HG03066 (cell line): ENCODE data around the gene SEZ6.

Source experiments
- ATAC-seq: cut with Tn5 transposase; IDR thresholded peaks from one replicate; pipeline ENCODE4 v1.9.1; 2021; ENCODE audit warnings: low read depth; ENCODE audit not compliant: unreplicated experiment

The SEZ6 gene

GRCh38 chr17:29005936-29006511 lies at the start of gene SEZ6:
SEZ6 (minus strand) TSS chr17:29006033; CDS start chr17:29005869, 164 bp downstream.
- no peak for ATAC-seq

- ATAC-seq = no peak
These were observed 49.0 kb upstream of the SEZ6 start for GRCh38 chr17:29054835-29055234.

- no peak for ATAC-seq
These were observed 45.9 kb upstream of the SEZ6 start for GRCh38 chr17:29051731-29052130.

- no peak for ATAC-seq
These were observed 45.4 kb upstream of the SEZ6 start for GRCh38 chr17:29051194-29051593.

GRCh38 chr17:29050176-29050575 lies 44.3 kb upstream of the SEZ6 start:
- ATAC-seq = no peak

- ATAC-seq = no peak
These were observed 43.8 kb upstream of the SEZ6 start for GRCh38 chr17:29049541-29050145.

- ATAC-seq = no peak
These were observed 42.9 kb upstream of the SEZ6 start for GRCh38 chr17:29048440-29049368.

- ATAC-seq = no peak
These were observed 40.6 kb upstream of the SEZ6 start for GRCh38 chr17:29046473-29046839.

- ATAC-seq = no peak
These were observed 40.1 kb upstream of the SEZ6 start for GRCh38 chr17:29045734-29046472.

- ATAC-seq = no peak
These were observed 39.2 kb upstream of the SEZ6 start for GRCh38 chr17:29045026-29045425.

- ATAC-seq = no peak
These were observed 37.8 kb upstream of the SEZ6 start for GRCh38 chr17:29043539-29044145.

- no peak for ATAC-seq
These were observed 37.1 kb upstream of the SEZ6 start, which contains the start of gene PIPOX for GRCh38 chr17:29042679-29043538. PIPOX (plus strand) TSS chr17:29043141; CDS start chr17:29043226, 85 bp downstream.

- no peak for ATAC-seq
These were observed 36.3 kb upstream of the SEZ6 start for GRCh38 chr17:29042026-29042678.

- no peak for ATAC-seq
These were observed 35.7 kb upstream of the SEZ6 start for GRCh38 chr17:29041571-29041970.

GRCh38 chr17:29041091-29041490 lies 35.3 kb upstream of the SEZ6 start:
- no peak for ATAC-seq

GRCh38 chr17:29039764-29040598 lies 34.1 kb upstream of the SEZ6 start:
- ATAC-seq = no peak

- no peak for ATAC-seq
These were observed 32.4 kb upstream of the SEZ6 start for GRCh38 chr17:29038085-29038795.

- no peak for ATAC-seq
These were observed 31.9 kb upstream of the SEZ6 start for GRCh38 chr17:29037739-29038084.
